ENCODE measurements around the gene GAP43. TPM values are rescaled to one million over a fixed set of nuclear protein-coding genes. Genes with fewer than 3 reads are reported as not detected.

Gene GAP43, protein sequence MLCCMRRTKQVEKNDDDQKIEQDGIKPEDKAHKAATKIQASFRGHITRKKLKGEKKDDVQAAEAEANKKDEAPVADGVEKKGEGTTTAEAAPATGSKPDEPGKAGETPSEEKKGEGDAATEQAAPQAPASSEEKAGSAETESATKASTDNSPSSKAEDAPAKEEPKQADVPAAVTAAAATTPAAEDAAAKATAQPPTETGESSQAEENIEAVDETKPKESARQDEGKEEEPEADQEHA
- 0.68 TPM for polyA plus RNA-seq (ENCODE audit: insufficient read length)

- peak; percentile 47 for DNase-seq
These were observed at the start of gene GAP43 for GRCh38 chr3:115623044-115623868. TSS of gene GAP43 (plus strand) at chr3:115623510. CDS start at chr3:115623690, 180 bp downstream.

DNA sequence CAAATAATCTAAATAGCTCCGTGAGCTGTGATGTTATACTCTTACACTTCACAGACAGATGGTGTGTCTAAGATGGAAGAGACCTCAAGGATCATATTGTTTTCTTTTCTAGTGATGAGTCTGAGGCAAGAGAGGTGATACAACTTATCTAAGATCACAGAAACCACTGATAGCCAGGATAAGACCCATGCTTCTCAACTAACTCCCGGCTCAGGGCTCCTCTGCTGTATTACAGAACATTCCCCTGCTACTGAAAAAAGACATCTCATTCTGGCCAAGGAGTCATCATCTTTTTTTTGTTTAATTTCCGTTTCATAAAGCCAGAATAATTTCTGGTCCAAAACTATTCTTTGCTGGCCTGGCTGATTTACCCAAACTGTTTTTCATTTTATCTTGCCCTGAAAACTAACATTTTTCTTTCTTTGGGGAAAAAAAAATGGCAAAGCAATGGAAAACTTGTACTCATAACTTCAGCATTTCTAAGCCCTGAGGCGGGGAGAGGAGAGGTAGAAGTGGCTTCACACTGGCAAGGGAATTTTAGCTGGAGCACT, 46.9 kb upstream of the GAP43 start:
- peak; percentile 59 for DNase-seq

DNA sequence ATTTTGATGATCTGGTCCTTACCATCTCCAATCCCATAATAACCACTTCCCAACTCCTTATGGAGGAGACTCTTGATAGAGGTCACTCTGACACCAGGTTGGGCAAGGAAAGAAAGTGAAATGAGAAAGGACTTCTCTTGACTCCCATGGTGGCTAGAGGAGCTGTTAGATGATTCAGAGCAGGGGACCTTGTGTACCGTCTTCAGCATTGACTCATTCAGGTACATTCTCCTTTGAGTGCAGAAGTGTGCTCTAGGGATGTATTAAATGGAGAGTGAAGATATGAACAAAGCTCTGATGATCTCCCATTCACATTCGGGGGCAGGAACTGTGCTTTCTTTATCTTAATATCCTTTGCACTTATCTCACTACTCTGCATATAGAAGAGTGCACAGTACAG, 46.3 kb upstream of the GAP43 start:
- DNase-seq: no peak

- no peak for DNase-seq
These were observed 45.0 kb upstream of the GAP43 start for GRCh38 chr3:115578331-115578730.

- no peak for DNase-seq
These were observed 42.7 kb upstream of the GAP43 start for GRCh38 chr3:115580566-115580965.

DNA sequence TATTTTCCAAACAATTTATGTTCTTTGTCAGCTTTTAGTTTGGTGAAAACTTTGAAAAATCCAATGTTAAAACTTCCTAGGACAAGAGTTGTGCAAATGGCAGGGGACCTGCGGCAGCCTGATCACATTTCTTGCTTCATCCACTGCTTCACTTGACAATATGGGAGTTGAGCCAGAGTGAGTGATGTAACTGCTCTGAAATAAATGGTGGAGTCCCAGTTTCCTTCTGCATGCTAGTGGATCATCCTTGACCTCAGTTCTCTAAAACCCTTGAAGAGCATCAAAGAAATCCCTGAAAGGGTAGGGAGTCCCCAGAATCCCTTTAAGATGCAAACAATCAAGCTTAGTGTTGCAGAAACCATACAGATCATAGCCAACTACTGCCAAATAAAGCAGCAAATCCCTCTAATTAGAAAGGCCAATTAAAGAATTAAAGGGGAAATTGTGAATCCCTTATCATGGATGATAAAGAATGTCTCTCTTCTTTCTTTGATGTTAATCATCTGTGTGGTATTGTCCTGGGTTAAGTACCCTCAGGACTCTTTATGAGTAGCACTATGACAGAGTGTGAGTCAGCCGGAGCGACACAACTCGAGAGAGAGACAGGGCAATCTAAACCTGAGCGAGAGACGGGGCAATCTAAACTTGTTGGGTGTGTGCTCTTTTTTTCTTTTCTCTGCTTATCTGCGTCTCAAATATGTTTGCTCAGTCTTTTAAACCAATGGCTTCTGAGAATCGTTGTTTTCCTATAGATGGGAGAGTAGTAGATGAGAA, 41.8 kb upstream of the GAP43 start:
- no peak for DNase-seq

GRCh38 chr3:115588201-115589115, 34.9 kb upstream of the GAP43 start:
- DNase-seq: peak; percentile 25

DNA sequence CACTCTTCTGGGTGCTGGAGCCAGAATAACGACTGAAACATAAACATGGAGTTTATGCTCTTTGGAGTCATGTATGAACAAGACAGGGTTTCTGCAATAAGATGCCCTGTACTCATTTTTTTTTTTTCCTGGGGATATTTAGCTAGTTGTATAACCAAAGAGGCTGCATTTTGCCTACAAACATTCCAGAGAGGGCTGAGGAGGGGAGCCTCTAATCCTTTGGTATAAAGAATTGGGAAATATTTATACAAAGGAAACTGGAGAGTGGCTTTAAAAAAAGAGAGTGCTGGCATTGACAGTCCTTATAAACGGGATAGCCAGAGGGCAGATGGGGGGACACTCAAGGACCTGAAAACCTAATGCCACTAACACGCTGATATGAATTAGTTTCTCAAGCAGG, 32.4 kb upstream of the GAP43 start:
- no peak for DNase-seq

GRCh38 chr3:115595611-115596275, 27.6 kb upstream of the GAP43 start:
- DNase-seq: no peak

DNA sequence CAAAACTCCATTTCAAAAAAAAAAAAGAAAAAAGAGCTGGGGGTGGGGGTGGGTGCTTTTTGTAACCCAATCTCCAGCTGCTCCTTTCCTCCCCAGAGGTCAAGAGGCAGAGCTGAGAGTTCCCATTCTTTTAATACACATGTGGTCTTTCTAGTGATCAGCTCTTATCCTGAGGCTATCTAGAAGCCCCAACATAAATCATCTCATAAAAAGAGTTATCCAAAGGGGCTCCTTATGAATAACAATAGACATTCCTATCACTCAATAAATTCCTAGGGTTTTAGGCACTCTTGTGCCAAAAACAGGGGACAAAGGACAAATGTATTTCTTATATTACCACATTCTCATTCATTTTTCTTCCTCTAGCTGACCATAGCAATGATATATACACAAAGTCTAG, 25.1 kb upstream of the GAP43 start:
- DNase-seq: no peak

GRCh38 chr3:115602194-115602593, 21.1 kb upstream of the GAP43 start:
- no peak for DNase-seq

DNA sequence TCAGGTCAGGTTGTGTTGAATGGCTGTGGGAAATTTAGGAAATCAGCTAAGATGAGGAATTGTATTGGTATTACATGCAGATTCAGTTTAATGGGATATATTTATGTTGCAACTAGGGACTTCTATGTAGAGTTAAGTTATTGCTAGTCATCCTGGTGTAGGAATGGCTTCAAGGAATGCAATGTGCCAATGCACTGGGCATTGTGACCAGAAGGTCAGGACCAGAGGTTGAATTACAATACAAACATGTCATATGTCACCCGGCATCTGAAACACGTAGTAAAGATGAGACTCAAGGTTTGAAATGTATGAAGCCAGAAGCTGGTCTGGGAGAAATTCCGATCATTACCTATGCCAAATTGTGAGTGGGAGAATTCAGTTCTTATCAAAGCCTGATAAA, 11.7 kb upstream of the GAP43 start:
- DNase-seq: no peak

GRCh38 chr3:115615001-115615814, 8.1 kb upstream of the GAP43 start:
- DNase-seq: no peak

GRCh38 chr3:115616461-115616860, 6.8 kb upstream of the GAP43 start:
- no peak for DNase-seq

DNA sequence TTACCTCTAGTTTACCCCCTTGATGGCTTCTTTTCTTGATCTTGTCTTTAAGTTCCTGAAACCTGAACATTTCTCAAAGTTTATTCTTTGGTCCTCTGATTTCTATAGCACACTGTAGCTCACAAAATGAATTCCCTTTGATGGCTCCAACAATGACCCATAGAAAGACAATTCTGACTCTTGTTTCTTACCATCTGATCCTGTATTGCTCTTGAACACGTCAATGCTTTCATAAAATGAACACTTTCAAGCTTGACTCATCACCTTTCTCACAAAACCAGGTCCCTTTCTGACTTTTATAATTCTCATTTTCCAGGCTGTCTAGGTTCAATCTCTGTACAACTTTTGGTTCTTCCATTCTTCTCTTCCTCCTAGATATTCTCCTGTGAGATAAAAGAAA, 5.7 kb upstream of the GAP43 start:
- DNase-seq: no peak

GRCh38 chr3:115624029-115624741, 875 bp downstream of the GAP43 start:
- DNase-seq: no peak

DNA sequence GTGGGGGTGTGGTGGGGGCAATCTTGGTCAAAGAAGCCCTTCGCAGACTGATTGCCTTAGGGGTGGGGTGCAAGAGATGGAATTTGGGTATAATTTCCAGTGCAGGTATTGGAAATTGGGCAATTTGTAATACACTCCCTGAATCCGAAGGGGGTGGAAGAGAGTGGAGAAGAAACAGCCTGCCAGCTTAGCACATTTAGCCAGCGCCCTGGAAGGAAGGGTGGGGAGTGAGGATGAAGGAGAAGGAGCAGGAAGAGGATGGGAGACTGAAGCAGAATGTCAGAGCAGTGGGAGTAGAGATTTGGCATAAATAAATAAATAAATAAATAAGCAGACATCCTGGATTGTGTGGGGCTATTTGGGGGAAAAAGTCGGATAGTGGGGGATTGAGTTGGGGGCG, 1.6 kb downstream of the GAP43 start:
- no peak for DNase-seq

- DNase-seq: no peak
These were observed 2.7 kb downstream of the GAP43 start for GRCh38 chr3:115626006-115626409.

DNA sequence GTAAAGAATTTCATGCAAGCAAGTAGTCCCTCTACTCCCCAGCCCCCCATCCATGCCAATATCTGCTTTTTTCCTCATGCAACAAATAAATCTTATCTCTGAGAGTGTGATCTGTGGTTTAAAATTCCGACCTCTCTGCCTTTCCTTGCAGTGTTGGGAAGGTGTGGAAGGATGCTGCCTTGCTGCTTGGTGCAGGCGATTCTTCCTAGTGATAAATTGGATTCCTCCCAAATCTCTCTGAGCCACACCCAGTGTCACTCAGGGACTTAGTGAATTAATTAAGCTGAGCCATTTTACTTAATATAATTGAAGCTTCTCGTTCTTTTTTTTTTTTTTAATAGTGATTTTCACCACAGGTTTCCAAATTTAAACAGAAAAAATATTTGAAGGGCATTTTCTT, 3.4 kb downstream of the GAP43 start:
- DNase-seq: no peak
